GM23248 (cell line): Measurements from ENCODE around the gene GCLC. TPM values are rescaled to one million over a fixed set of nuclear protein-coding genes. Genes with fewer than 3 reads are reported as not detected.

Experiments
- DNase-seq: peaks from one replicate; pipeline ENCODE4 v3.0.0-alpha.2; 2015
- H2AFZ ChIP-seq: fragments of 200-600 bp; sonication (generic); 2 replicates; pipeline ENCODE4 v1.6.1; 2016; ENCODE audit warnings: antibody characterized with exemption
- H3F3A ChIP-seq: fragments of 200-600 bp; sonication (generic); 2 replicates; pipeline ENCODE4 v1.6.1; 2016; ENCODE audit warnings: mild to moderate bottlenecking, antibody characterized with exemption, mixed run types; ENCODE audit not compliant: insufficient read depth
- H3K27ac ChIP-seq: fragments of 200-600 bp; sonication (generic); 2 replicates; pipeline ENCODE4 v1.5.1; 2016; ENCODE audit warnings: mild to moderate bottlenecking
- H3K27me3 ChIP-seq: fragments of 200-600 bp; sonication (generic); replicated peaks from 2 replicates; pipeline ENCODE4 v1.6.1; 2016; ENCODE audit warnings: mild to moderate bottlenecking; ENCODE audit not compliant: insufficient read depth
- H3K36me3 ChIP-seq: fragments of 200-600 bp; sonication (generic); 2 replicates; pipeline ENCODE4 v1.6.1; 2016; ENCODE audit warnings: low read depth, mild to moderate bottlenecking
- H3K4me1 ChIP-seq: fragments of 200-600 bp; sonication (generic); 2 replicates; pipeline ENCODE4 v1.6.1; 2016; ENCODE audit warnings: mild to moderate bottlenecking; ENCODE audit not compliant: insufficient read depth
- H3K4me2 ChIP-seq: fragments of 200-600 bp; sonication (generic); one replicate; pipeline ENCODE4 v1.6.1; 2016; ENCODE audit warnings: mild to moderate bottlenecking; ENCODE audit not compliant: unreplicated experiment
- H3K4me3 ChIP-seq: fragments of 200-600 bp; sonication (generic); 2 replicates; pipeline ENCODE4 v1.5.1; 2016; ENCODE audit warnings: mild to moderate bottlenecking
- H3K79me2 ChIP-seq: fragments of 200-600 bp; sonication (generic); 2 replicates; pipeline ENCODE4 v1.6.1; 2016; ENCODE audit warnings: mild to moderate bottlenecking; ENCODE audit not compliant: insufficient read depth
- H3K9ac ChIP-seq: fragments of 200-600 bp; sonication (generic); 2 replicates; pipeline ENCODE4 v1.6.1; 2016; ENCODE audit warnings: mild to moderate bottlenecking
- H3K9me2 ChIP-seq: fragments of 200-600 bp; sonication (generic); 2 replicates; pipeline ENCODE4 v1.6.1; 2016; ENCODE audit warnings: mixed run types, mild to moderate bottlenecking, moderate library complexity; ENCODE audit not compliant: insufficient read depth
- H3K9me3 ChIP-seq: fragments of 200-600 bp; sonication (generic); one replicate; pipeline ENCODE4 v1.6.1; 2017; ENCODE audit warnings: low read depth
- H4K20me1 ChIP-seq: fragments of 200-600 bp; sonication (generic); 2 replicates; pipeline ENCODE4 v1.6.0; 2016; ENCODE audit not compliant: insufficient read depth
- EZH2 ChIP-seq: fragments of 200-600 bp; sonication (generic); IDR thresholded peaks from 2 replicates; pipeline ENCODE4 v1.6.1; 2018; ENCODE audit warnings: antibody characterized with exemption, mild to moderate bottlenecking; ENCODE audit not compliant: insufficient read depth, poor library complexity, severe bottlenecking
- EZH2phosphoT487 ChIP-seq: fragments of 200-600 bp; sonication (generic); IDR thresholded peaks from 2 replicates; pipeline ENCODE4 v1.6.1; 2018; ENCODE audit warnings: antibody characterized with exemption, moderate library complexity, mild to moderate bottlenecking, low read depth; ENCODE audit not compliant: insufficient read depth
- WGBS, 2 experiments: methylation state at CpG; one replicate each; pipeline ENCODE4 v1.1.6; 2015 to 2017; ENCODE audit warnings: low lambda C conversion rate in 2 of 2, low coverage in 1 of 2; ENCODE audit errors: missing lambda C conversion rate in 2 of 2; 5-methylcytosine and 5-hydroxymethylcytosine counted together
- in situ Hi-C: fragments of 300-500 bp; cut with MboI; formaldehyde crosslinking; loops from 2 replicates; pipeline ENCODE4 v1.15.0; 2020
- polyA plus RNA-seq: library from polyadenylated mRNA; unstranded; fragments of >200 nt; fragmentation: Nextera tagmentation; extraction: Ambion mirVana; gene quantifications from 2 replicates; pipeline ENCODE4 v1.2.1, GENCODE V29; 2016
- total RNA-seq: library from RNA; depleted of rRNA; stranded (reverse); fragments of >200 nt; shearing (Covaris generic); gene quantifications from 2 replicates; pipeline ENCODE4 v1.2.3, GENCODE V29; 2014

The GCLC gene
- total and polyA plus RNA-seq, 2 experiments from 2014 or later: 3.3 to 6.4 TPM

DNA sequence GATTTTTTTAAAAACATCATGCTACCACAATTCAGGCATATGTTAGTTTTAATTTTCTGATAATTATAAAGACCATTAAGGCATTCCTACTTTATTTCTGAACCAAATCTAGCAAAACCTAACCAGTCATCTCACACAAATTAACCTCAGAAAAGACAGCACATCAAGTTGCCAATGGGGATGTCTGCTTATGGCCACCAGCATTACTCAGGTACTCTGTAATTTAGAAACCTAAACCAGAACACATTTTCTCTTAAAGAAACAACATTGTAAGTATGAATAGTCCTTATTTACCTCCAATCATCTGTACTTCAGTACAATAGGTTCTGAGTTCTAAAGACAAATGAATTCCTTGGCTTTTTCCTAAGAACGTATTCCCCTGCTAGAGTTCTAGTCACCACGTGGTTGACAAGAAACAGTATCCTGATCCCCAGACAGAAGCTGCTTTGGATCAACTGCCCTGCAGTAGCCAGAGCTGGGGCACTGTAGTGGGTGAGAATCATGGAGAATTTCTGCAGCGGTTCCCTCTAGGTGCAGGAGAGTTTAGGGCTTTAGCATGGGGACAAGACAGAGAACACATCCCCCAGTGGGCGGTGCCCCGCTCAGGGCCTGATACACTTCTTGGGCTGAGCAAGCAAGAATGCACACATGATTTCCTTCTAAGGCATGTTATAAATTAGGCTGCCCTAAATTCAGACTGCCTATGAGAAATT is 15.4 kb downstream of the GCLC start:
- peak overlapping the region; percentile 45; the same call in 1 of the 2 replicates for H2AFZ ChIP-seq
- no peaks in the 10 kb centered on the region for H3K9me2 ChIP-seq
- no peak overlapping the region for H3K27ac ChIP-seq
- H3K36me3 ChIP-seq: no peaks in the 10 kb centered on the region
- H3K27me3 ChIP-seq: no peaks in the 10 kb centered on the region
- no peaks in the 10 kb centered on the region for H4K20me1 ChIP-seq
- in situ Hi-C loops: no loop called here
- no peaks in the 10 kb centered on the region for H3K9me3 ChIP-seq
- peaks cover 27% of the 10 kb centered on the region for H3K4me1 ChIP-seq
- peaks cover 14% of the 10 kb centered on the region; the same call in 1 of the 2 replicates for H3K79me2 ChIP-seq
- no peak overlapping the region for H3K4me3 ChIP-seq
- H3F3A ChIP-seq: peaks cover 11% of the 10 kb centered on the region
- H3K9ac ChIP-seq: no peak overlapping the region
- WGBS, 2 experiments: 49 to 51% methylated on average over 5 of the region's 5 CpGs
- DNase-seq: peak; percentile 45
- TF ChIP-seq EZH2phosphoT487 (no peak), EZH2 (no peak)
- H3K4me2 ChIP-seq: no peak overlapping the region

DNA sequence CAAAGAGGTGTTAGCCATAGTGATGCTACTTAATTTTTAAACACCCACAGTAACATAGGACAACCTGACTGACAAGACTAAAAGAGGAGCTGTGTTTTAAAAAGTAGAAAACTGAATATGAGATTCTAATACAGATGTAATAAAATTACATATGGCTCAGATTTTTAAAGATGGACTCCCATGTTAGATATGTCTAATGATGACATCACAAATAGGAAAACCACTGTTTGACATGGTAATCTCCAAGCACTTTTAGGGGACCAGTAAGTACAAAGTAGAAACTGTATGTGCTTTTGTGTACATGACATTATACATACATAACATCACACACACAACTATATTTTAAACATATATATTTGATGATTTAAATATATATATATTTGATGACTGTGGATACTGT is 16.8 kb downstream of the GCLC start:
- H3F3A ChIP-seq: peaks cover 19% of the 10 kb centered on the region
- no peak for TF ChIP-seq EZH2phosphoT487
- TF ChIP-seq EZH2: no peak
- H3K27ac ChIP-seq: no peak overlapping the region
- H2AFZ ChIP-seq: no peak overlapping the region
- H3K4me3 ChIP-seq: no peak overlapping the region
- H3K4me2 ChIP-seq: no peak overlapping the region
- no peak for DNase-seq
- no peaks in the 10 kb centered on the region for H3K9me3 ChIP-seq
- H3K4me1 ChIP-seq: peaks cover 32% of the 10 kb centered on the region
- H3K9me2 ChIP-seq: no peaks in the 10 kb centered on the region
- H3K36me3 ChIP-seq: no peaks in the 10 kb centered on the region
- no peak overlapping the region for H3K9ac ChIP-seq
- H3K27me3 ChIP-seq: no peaks in the 10 kb centered on the region
- no peaks in the 10 kb centered on the region for H4K20me1 ChIP-seq
- in situ Hi-C loops: no loop called here
- peaks cover 14% of the 10 kb centered on the region; the same call in 1 of the 2 replicates for H3K79me2 ChIP-seq

DNA sequence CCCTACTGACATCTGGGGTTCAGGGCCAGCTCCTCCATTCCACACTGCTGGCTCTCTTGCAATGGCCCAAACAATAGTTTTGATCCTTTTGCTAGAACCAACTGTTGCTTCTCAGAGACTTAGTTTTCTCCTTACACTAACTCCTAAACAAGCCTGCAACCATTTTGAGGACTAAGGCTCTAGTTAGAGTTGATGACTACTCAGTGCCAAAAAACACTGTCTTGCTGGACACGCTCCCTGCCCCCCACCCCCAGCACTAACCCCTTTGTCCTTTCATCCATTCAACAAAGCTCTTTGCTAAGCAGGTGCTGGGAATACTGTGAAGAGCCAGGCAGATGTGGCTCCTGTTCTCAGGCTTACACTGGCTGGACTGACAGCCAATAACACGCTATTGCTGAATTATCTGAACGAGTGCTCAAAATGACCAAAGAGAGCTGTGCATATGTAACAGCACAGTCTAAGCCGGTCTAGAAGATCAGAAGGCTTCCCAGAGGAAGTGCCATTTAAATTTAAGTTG is 17.6 kb downstream of the GCLC start:
- no peak overlapping the region for H3K4me3 ChIP-seq
- no peak overlapping the region for H3K4me2 ChIP-seq
- H4K20me1 ChIP-seq: no peaks in the 10 kb centered on the region
- no peaks in the 10 kb centered on the region for H3K9me3 ChIP-seq
- H3K27ac ChIP-seq: no peak overlapping the region
- in situ Hi-C loops: no loop called here
- no peaks in the 10 kb centered on the region for H3K36me3 ChIP-seq
- H2AFZ ChIP-seq: no peak overlapping the region
- H3F3A ChIP-seq: peaks cover 19% of the 10 kb centered on the region
- peaks cover 32% of the 10 kb centered on the region for H3K4me1 ChIP-seq
- no peaks in the 10 kb centered on the region for H3K27me3 ChIP-seq
- TF ChIP-seq EZH2 (no peak), EZH2phosphoT487 (no peak)
- H3K9me2 ChIP-seq: no peaks in the 10 kb centered on the region
- no peak overlapping the region for H3K9ac ChIP-seq
- DNase-seq: no peak
- H3K79me2 ChIP-seq: peaks cover 14% of the 10 kb centered on the region; the same call in 1 of the 2 replicates
- 80 to 84% methylated on average over 4 of the region's 4 CpGs for WGBS, 2 experiments

DNA sequence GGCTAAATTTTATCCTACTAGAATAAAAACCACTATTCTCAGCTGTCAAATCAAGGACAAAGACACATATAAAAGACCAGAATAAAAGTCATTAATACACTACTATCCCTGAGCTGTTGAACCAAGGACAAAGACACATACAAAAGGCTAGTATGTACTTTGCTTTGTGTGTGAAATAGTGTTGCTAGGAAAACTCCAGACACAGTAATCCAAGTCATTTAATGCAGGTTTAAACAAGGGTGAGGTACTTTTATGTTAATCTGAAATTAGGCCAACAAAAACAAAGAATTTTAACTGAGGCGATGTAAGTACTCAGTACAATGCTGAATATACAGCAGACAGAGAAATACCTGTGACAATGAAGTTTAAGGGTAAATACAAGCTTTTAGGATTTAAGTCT is 18.9 kb downstream of the GCLC start:
- Histone ChIP-seq H4K20me1 (no peaks in the 10 kb centered on the region), H3F3A (peaks cover 19% of the 10 kb centered on the region), H3K4me3 (no peak overlapping the region), H3K4me2 (no peak overlapping the region), H3K4me1 (peaks cover 32% of the 10 kb centered on the region), H3K36me3 (no peaks in the 10 kb centered on the region), H3K9me3 (no peaks in the 10 kb centered on the region), H3K27ac (no peak overlapping the region), H3K79me2 (peaks cover 14% of the 10 kb centered on the region; the same call in 1 of the 2 replicates), H2AFZ (no peak overlapping the region), H3K9ac (no peak overlapping the region), H3K27me3 (no peaks in the 10 kb centered on the region), H3K9me2 (no peaks in the 10 kb centered on the region)
- DNase-seq: no peak
- no peak for TF ChIP-seq EZH2
- TF ChIP-seq EZH2phosphoT487: no peak
- 97 to 98% methylated on average over 1 of the region's 1 CpG for WGBS, 2 experiments
- in situ Hi-C loops: no loop called here
